Daoy (cell line): ENCODE measurements around the gene RAB40C. TPM values are rescaled to one million over a fixed set of nuclear protein-coding genes. Genes with fewer than 3 reads are reported as not detected.
A peak's percentile ranks its signal among the peaks of the same experiment; 100 is the strongest.

Experiments used
- DNase-seq: peaks from one replicate; pipeline ENCODE4 v3.0.0-alpha.2; 2015; ENCODE audit warnings: low read depth
- total RNA-seq: library from RNA; depleted of rRNA; stranded (reverse); fragments of >200 nt; shearing (Covaris generic); gene quantifications from 2 replicates; pipeline ENCODE4 v1.2.3, GENCODE V29; 2014

RAB40C gene
- total RNA-seq, 1 experiment from 2014 or later = 7.6 TPM

- no peak for DNase-seq
These were observed 40.5 kb downstream of the RAB40C start for GRCh38 chr16:630249-630814.

- no peak for DNase-seq
These were observed 41.0 kb downstream of the RAB40C start, which contains the start of gene WFIKKN1 for GRCh38 chr16:630815-631405. Gene WFIKKN1, plus strand, starts transcription at chr16:630985. Its CDS starts 269 bp downstream, at chr16:631254.

GRCh38 chr16:631808-632358, 42.0 kb downstream of the RAB40C start:
- DNase-seq = no peak

- DNase-seq = no peak
These were observed 42.8 kb downstream of the RAB40C start for GRCh38 chr16:632486-633335.

GRCh38 chr16:633336-634050, 43.6 kb downstream of the RAB40C start:
- DNase-seq = no peak

GRCh38 chr16:634051-634670, 44.3 kb downstream of the RAB40C start:
- DNase-seq = no peak

- no peak for DNase-seq
These were observed 45.1 kb downstream of the RAB40C start for GRCh38 chr16:634996-635395.

- DNase-seq = no peak
These were observed 45.8 kb downstream of the RAB40C start for GRCh38 chr16:635573-636205.

- peak; percentile 94 for DNase-seq
These were observed 46.6 kb downstream of the RAB40C start, which contains the start of gene METTL26 for GRCh38 chr16:636206-637080. Gene METTL26, minus strand, starts transcription at chr16:636305. Its CDS starts 15 bp downstream, at chr16:636290.

- DNase-seq = peak; percentile 89
These were observed 47.5 kb downstream of the RAB40C start for GRCh38 chr16:637081-638018.

GRCh38 chr16:638034-638543, 48.2 kb downstream of the RAB40C start:
- no peak for DNase-seq

GRCh38 chr16:638836-639235, 49.0 kb downstream of the RAB40C start:
- DNase-seq = no peak

GRCh38 chr16:640614-641013, 50.7 kb downstream of the RAB40C start:
- no peak for DNase-seq

GRCh38 chr16:641326-642188, 51.7 kb downstream of the RAB40C start, which contains the start of gene MCRIP2:
Gene MCRIP2, plus strand, starts transcription at chr16:641828. Its CDS starts 164 bp downstream, at chr16:641992.
- peak; percentile 81 for DNase-seq

GRCh38 chr16:642189-643049, 52.6 kb downstream of the RAB40C start:
- peak; percentile 37 for DNase-seq

GRCh38 chr16:643050-643368, 53.1 kb downstream of the RAB40C start:
- DNase-seq = no peak
